GM12801 (cell line): ENCODE results near the gene ZC3H18.

ENCODE experiments used
- TF ChIP-seq, protein P1 (sequence below): IDR thresholded peaks from one replicate; pipeline ENCODE4 v1.5.1; 2011; ENCODE audit warnings: control low read depth; ENCODE audit not compliant: insufficient read length; ENCODE audit errors: extremely low read depth

Gene ZC3H18

GRCh38 chr16:88569985-88570690, at the start of gene ZC3H18:
ZC3H18 (plus strand) TSS chr16:88570403; CDS start chr16:88577124, 6,721 bp downstream.
- TF ChIP-seq, protein P1, sequence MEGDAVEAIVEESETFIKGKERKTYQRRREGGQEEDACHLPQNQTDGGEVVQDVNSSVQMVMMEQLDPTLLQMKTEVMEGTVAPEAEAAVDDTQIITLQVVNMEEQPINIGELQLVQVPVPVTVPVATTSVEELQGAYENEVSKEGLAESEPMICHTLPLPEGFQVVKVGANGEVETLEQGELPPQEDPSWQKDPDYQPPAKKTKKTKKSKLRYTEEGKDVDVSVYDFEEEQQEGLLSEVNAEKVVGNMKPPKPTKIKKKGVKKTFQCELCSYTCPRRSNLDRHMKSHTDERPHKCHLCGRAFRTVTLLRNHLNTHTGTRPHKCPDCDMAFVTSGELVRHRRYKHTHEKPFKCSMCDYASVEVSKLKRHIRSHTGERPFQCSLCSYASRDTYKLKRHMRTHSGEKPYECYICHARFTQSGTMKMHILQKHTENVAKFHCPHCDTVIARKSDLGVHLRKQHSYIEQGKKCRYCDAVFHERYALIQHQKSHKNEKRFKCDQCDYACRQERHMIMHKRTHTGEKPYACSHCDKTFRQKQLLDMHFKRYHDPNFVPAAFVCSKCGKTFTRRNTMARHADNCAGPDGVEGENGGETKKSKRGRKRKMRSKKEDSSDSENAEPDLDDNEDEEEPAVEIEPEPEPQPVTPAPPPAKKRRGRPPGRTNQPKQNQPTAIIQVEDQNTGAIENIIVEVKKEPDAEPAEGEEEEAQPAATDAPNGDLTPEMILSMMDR = no peak

- TF ChIP-seq, protein P1 = no peak
These were observed 48.5 kb upstream of the ZC3H18 start for GRCh38 chr16:88521674-88522073.

DNA sequence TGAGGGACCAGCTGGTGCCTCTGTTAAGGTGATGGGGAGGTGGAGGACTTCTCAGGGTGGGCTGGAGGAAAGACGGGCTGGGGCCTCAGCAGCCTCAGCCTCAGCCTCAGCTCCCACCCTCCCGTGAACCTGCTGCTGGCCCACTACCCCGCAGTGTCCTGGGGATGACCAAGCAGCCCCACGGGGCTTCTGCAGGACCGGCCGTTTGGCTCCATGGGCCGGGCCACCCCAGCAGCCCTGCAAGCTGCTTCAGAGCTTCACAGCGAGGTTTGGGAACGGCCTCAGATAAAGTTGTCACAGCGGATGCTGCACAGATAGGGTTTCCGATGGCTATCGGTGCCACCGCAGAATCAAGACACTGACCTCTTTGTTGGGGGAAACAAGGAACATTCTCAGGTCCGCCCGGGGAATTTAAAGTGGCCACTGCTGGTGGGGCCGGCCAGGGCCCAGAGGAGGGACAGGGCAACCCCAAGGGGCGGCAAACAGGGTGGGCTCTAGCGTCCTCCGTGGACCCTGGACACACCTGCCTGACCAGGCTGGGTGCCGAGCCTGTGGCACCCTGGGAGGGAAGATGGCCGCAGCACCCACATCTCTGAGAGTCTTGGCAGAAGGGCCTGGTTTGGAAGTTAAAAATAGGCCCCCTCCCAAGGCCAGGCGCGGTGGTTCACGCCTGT, 47.8 kb upstream of the ZC3H18 start:
- TF ChIP-seq, protein P1 = no peak

DNA sequence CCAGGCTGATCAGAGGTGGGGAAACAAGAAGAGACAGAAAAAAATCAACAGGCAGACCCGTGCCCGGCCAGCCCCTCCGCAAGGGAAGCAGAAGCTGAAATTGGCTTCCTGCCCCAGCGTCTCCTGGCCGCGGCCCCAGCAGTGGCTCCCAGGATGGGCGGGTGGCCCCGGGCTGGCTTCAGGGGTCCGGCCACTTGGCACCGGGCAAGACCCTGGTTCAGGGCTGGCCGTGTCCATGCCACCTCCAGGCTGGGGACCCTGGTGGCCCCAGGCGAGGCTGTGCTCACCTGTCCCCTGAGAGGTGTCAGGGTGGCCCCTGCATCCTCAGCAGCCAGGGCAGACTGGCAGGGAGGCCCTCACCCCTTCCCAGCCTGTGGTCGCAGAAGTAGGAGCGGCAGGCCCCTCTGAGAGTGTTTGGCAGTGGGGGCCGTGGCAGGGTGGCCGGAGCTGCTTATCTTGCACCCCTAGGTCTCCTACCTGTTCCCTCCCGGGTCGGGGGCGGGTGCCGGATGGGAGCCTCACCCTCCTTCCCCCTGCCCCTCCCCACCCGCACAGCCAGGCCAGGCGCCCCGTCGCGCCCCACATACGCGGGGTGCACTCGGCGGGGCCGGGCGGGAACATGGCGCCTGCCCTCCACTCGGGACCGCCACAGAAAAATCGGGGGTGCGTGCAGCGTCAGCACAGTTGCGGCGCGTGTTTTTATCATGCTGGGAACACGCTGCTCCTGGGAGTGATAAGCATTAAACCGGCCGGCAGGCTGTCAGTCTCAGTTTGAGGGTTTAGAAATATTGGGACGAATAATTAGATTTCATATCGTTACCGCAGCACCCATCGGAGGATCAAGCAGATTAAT, 46.7 kb upstream of the ZC3H18 start:
- TF ChIP-seq, protein P1 = no peak

- TF ChIP-seq, protein P1 = no peak
These were observed 45.8 kb upstream of the ZC3H18 start for GRCh38 chr16:88524274-88524972.

- TF ChIP-seq, protein P1 = no peak
These were observed 45.1 kb upstream of the ZC3H18 start for GRCh38 chr16:88524973-88525662.

GRCh38 chr16:88525663-88525990, 44.6 kb upstream of the ZC3H18 start:
- TF ChIP-seq, protein P1 = no peak
